OCI-LY7 (cell line): ENCODE measurements around the gene FHIT. TPM values are rescaled to one million over a fixed set of nuclear protein-coding genes. Genes with fewer than 3 reads are reported as not detected.

Experiments used
- BruUV-seq: library from RNA; stranded (reverse); fragments of 400-500 nt; replicated peaks from 2 replicates; lab custom pipeline; 2021; lab: Mats Ljungman, UMichigan
- CTCF ChIA-PET: fragments of 300-600 bp; sonication (Branson Sonifier 250); formaldehyde crosslinking; loops from one replicate; lab custom pipeline; 2022; ENCODE audit warnings: antibody characterized with exemption; ENCODE audit not compliant: unreplicated experiment; lab: Charles Lee
- POLR2A ChIA-PET: fragments of 300-600 bp; sonication (Branson Sonifier 250); formaldehyde crosslinking; loops from one replicate; lab custom pipeline; 2022; ENCODE audit warnings: antibody characterized with exemption; lab: Charles Lee
- DNase-seq: peaks from one replicate; pipeline ENCODE4 v3.0.0-alpha.2; 2015; ENCODE audit warnings: low spot score
- H2AFZ ChIP-seq: fragments of 200-600 bp; sonication (generic), shearing (Covaris generic); 2 replicates; pipeline ENCODE4 v1.6.1; 2014; ENCODE audit warnings: mild to moderate bottlenecking, antibody characterized with exemption, low read length, moderate library complexity
- H3K27ac ChIP-seq: fragments of 200-600 bp; sonication (generic); 2 replicates; pipeline ENCODE4 v1.5.1; 2014; ENCODE audit warnings: mixed run types, low read depth, mild to moderate bottlenecking, moderate library complexity, low read length, inconsistent platforms; ENCODE audit not compliant: poor library complexity, severe bottlenecking
- H3K36me3 ChIP-seq: fragments of 200-600 bp; sonication (generic); 2 replicates; pipeline ENCODE4 v1.6.1; 2014; ENCODE audit warnings: mild to moderate bottlenecking, antibody characterized with exemption, low read length, moderate library complexity, mixed read lengths; ENCODE audit not compliant: insufficient read depth
- H3K4me1 ChIP-seq: fragments of 200-600 bp; sonication (generic); 2 replicates; pipeline ENCODE4 v1.5.1; 2014; ENCODE audit warnings: mild to moderate bottlenecking, low read length; ENCODE audit not compliant: insufficient read depth, poor library complexity, severe bottlenecking
- H3K4me2 ChIP-seq: fragments of 200-600 bp; sonication (generic); 2 replicates; pipeline ENCODE4 v1.6.1; 2014; ENCODE audit warnings: mild to moderate bottlenecking, low read length
- H3K4me3 ChIP-seq: fragments of 200-600 bp; sonication (generic); 2 replicates; pipeline ENCODE4 v1.5.1; 2014; ENCODE audit warnings: mild to moderate bottlenecking, low read depth, low read length; ENCODE audit not compliant: poor library complexity, severe bottlenecking
- H3K79me2 ChIP-seq: fragments of 200-600 bp; sonication (generic); 2 replicates; pipeline ENCODE4 v1.6.1; 2016; ENCODE audit warnings: low read depth, mild to moderate bottlenecking, low read length, moderate library complexity, mixed read lengths; ENCODE audit not compliant: insufficient read depth
- H3K9me2 ChIP-seq: fragments of 200-600 bp; sonication (generic); 2 replicates; pipeline ENCODE4 v1.6.1; 2016; ENCODE audit warnings: mild to moderate bottlenecking, low read length, mixed read lengths; ENCODE audit not compliant: insufficient read depth
- H3K9me3 ChIP-seq: fragments of 200-600 bp; sonication (generic); 2 replicates; pipeline ENCODE4 v1.6.1; 2014; ENCODE audit warnings: mild to moderate bottlenecking, mixed run types, low read length, mixed read lengths
- H4K20me1 ChIP-seq: fragments of 200-600 bp; sonication (generic); 2 replicates; pipeline ENCODE4 v1.6.1; 2014; ENCODE audit warnings: mild to moderate bottlenecking, antibody characterized with exemption, low read length, moderate library complexity, mixed read lengths; ENCODE audit not compliant: insufficient read depth
- CTCF ChIP-seq: fragments of 200-600 bp; sonication (generic); conservative IDR thresholded peaks from 2 replicates; pipeline ENCODE4 v1.5.1; 2014; ENCODE audit warnings: mild to moderate bottlenecking, antibody characterized with exemption, low read length, moderate library complexity, mixed read lengths
- EZH2phosphoT487 ChIP-seq: fragments of 200-600 bp; sonication (generic); IDR thresholded peaks from 2 replicates; pipeline ENCODE4 v1.6.1; 2018; ENCODE audit warnings: low read depth, borderline replicate concordance, mild to moderate bottlenecking, mixed run types, antibody characterized with exemption, low read length, moderate library complexity, mixed read lengths
- intact Hi-C: fragments of 100-400 bp; cut with micrococcal nuclease; formaldehyde crosslinking; loops from one replicate; pipeline ENCODE4 v1.10.0; 2022; ENCODE audit not compliant: unreplicated experiment
- total RNA-seq, 2 experiments: library from RNA; depleted of rRNA in 1 of 2; stranded (reverse); fragments of >200 nt in 1 of 2; shearing (Covaris generic) in 1 of 2; gene quantifications; 2 replicates each; pipeline ENCODE4 v1.2.3, GENCODE V29; 2014 to 2022

The FHIT gene
- total RNA-seq, 2 experiments from 2014 or later, result 5.0 to 10.9 TPM

- intact Hi-C loops, result no loop called here
- TF ChIP-seq CTCF, result no peak
- no peak for TF ChIP-seq EZH2phosphoT487
- Histone ChIP-seq H3K36me3 (no peaks in the 10 kb centered on the region), H3K9me2 (no peaks in the 10 kb centered on the region), H3K27ac (no peak overlapping the region), H3K4me3 (no peak overlapping the region), H4K20me1 (no peaks in the 10 kb centered on the region), H3K4me1 (no peaks in the 10 kb centered on the region), H3K4me2 (no peak overlapping the region), H2AFZ (no peak overlapping the region), H3K9me3 (no peaks in the 10 kb centered on the region), H3K79me2 (no peaks in the 10 kb centered on the region)
- no peak for DNase-seq
- POLR2A ChIA-PET, result no interaction called here
- CTCF ChIA-PET, result no interaction called here
- BruUV-seq, result no TSS peak
Measured at GRCh38 chr3:59774634-59775033, 1476.6 kb downstream of the FHIT start.

DNA sequence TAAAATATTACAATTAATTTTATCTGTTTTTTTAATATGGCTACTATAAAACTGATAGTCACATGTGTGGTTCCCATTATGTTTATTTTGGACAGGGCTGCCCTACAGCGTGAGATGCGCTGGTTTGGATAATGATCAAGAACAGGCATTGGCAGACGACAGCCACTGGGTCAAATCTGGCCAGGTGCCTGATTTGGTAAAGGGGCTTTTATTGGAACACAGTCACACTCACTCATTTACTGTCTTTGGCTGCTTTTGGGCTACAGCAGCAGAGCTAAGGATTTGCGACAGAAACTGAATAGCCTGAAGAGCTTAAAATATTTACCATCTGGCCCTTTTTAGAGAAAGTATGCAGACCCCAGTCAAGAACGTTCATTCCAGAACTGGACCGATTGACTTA, 1477.3 kb downstream of the FHIT start:
- H3K4me2 ChIP-seq, result no peak overlapping the region
- H4K20me1 ChIP-seq, result no peaks in the 10 kb centered on the region
- no peaks in the 10 kb centered on the region for H3K9me3 ChIP-seq
- no peaks in the 10 kb centered on the region for H3K36me3 ChIP-seq
- no TSS peak for BruUV-seq
- no peak overlapping the region for H3K27ac ChIP-seq
- no peaks in the 10 kb centered on the region for H3K9me2 ChIP-seq
- DNase-seq, result no peak
- no peaks in the 10 kb centered on the region for H3K79me2 ChIP-seq
- no peak overlapping the region for H3K4me3 ChIP-seq
- TF ChIP-seq CTCF (no peak), EZH2phosphoT487 (no peak)
- H3K4me1 ChIP-seq, result no peaks in the 10 kb centered on the region
- H2AFZ ChIP-seq, result no peak overlapping the region
- intact Hi-C loops, result no loop called here
- CTCF ChIA-PET, result interaction anchor here (0.6 kb wide), 1 partner anchor 117 kb away, joined by 3 read pairs; no protein-coding TSS in a partner anchor
- POLR2A ChIA-PET, result no interaction called here

- POLR2A ChIA-PET, result interaction anchor here (0.8 to 1.1 kb wide), 5 partner anchors 19 to 478 kb away, joined by 3 to 4 read pairs (median 3); no protein-coding TSS in a partner anchor
- no peak overlapping the region for H3K4me2 ChIP-seq
- H4K20me1 ChIP-seq, result no peaks in the 10 kb centered on the region
- CTCF ChIA-PET, result no interaction called here
- DNase-seq, result no peak
- no peak overlapping the region for H3K4me3 ChIP-seq
- no peaks in the 10 kb centered on the region for H3K4me1 ChIP-seq
- no peaks in the 10 kb centered on the region for H3K79me2 ChIP-seq
- TF ChIP-seq EZH2phosphoT487, result no peak
- no peak for TF ChIP-seq CTCF
- no peaks in the 10 kb centered on the region for H3K36me3 ChIP-seq
- intact Hi-C loops, result no loop called here
- no peaks in the 10 kb centered on the region for H3K9me2 ChIP-seq
- H2AFZ ChIP-seq, result no peak overlapping the region
- no peak overlapping the region for H3K27ac ChIP-seq
- H3K9me3 ChIP-seq, result no peaks in the 10 kb centered on the region
- BruUV-seq, result no TSS peak
Measured at GRCh38 chr3:59772416-59773408, 1478.5 kb downstream of the FHIT start.
